NAMALWA (cell line): ENCODE results near the gene TEN1.

ENCODE experiments used
- DNase-seq: peaks from one replicate; pipeline ENCODE4 v3.0.0-alpha.2; 2015; ENCODE audit warnings: low spot score

The TEN1 gene

DNA sequence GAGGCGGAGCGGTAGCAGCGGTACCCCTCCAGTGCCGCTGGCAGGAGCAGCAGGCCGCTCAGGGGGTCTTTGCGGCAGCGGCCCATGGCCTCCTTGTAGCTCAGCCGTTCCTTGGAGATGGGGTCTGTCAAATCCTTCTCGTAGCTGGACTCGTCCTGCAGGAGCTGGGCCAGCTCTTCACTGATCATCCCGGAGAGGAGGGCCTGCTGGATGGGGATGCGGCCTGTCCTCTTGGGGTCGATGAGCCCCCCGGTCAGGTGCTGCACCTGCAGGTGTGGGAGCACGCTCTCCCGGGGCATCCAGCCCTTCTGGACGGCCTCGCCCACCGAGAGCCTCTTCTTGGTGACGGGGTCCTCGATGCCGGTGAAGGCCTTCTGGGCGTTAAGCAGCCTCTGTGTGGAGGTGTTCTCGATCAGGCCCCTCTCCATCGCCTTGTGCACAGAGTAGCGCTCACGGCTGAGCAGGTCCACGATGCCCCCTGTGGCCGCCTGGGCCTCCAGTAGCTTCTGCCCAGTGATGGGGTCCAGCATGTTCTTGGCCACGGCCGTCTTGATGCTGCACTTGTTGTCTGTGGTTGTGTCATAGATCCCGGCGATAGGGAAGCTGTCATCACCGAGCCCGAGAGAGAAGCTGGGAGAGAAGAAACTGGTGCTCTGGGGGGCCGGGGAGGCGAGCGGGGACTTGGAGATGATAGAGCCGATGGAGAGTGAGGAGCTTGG lies 28.2 kb downstream of the TEN1 start:
- DNase-seq: no peak

DNA sequence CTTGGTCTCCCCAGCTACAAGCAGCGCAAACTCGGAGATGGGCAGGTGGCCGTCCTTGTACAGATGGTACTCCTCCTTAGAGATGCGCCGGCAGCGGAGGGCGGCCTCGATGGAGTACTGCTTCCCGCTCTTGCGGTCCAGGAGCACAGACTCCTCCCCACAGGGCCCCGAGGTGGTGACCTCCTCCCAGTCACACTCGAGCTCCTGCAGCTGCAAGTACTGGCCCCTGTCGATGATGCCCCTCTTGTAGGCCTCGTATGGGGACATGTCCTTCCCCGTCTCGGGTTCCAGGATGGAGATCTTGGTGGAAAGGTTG lies 28.8 kb downstream of the TEN1 start:
- no peak for DNase-seq

DNA sequence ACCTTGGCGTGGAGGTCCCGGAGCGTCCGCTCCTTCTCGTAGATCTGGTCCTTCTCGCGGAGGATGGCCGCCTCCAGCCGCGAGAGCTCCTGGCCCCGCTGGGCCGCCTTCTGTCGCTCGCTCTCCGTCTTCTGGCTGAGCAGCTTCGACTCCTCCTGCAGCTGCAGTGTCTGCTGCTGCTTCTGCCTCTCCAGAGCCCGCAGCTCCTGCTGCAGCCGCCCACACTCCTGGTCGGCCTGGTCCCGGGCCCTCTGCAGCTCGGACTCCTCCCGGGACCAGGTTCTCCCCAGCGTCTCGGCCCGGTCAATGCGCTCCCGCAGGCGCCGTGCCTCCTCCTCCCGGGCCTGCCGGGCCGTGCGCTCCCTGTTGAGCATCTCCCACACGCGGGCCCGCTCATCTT lies 29.2 kb downstream of the TEN1 start:
- DNase-seq: no peak

DNA sequence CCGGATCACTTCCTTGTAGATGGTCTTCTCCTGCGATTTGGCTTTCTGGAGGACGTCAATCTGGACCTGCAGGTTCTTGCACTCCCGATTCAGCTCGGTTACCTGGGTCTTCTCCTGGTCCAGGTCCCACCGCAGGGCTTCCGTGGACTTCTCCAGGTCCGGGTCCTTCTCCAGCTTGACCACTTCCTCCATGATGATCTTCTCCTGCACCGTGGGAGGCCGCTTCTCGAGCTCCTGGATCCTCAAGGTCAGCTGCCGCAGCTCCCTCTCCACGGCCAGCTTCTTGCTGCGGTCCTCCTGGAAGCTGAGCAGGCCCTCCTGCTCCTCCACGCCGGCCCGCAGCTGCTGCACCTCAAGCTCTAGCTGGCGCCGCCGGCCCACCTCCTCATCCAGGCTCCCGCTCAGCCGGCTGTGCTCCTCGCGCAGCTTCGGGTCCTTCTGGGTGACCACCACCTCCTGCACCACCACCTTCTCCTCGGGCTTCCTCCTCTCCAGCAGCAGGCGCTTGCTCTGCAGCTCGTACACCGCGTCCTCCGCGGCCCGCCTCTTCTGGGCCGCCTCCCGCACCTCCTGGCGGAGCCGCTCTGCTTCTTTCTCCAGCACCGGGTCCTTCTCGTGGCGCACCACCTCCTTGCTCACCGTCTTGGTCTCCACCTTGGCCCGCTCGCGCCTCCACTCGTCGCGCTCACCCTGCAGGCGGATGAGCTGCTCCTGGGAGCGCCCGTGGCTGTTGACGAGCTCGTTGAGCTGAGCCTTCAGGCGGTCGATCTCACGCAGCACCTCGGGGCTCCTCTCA lies 29.8 kb downstream of the TEN1 start:
- DNase-seq: no peak

DNA sequence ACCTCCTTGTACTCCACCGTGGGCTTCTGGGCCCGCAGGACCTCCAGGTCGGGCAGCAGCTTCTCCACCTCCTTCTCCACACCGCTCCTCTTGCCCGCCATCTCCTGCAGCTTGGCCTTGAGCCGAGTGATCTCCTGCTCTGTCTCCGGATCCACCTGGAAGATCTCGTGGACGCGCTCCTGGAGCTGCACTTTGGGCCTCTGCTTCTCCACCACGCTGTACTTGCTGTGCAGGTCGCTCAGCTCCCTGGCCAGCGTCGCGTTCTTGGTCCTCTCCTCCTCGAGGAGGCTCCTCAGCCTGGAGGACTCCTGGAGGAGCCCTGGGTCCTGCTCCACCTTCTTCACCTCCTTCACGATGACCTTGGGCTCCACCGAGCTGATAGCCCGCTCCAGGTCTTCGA lies 30.4 kb downstream of the TEN1 start:
- DNase-seq: no peak

DNA sequence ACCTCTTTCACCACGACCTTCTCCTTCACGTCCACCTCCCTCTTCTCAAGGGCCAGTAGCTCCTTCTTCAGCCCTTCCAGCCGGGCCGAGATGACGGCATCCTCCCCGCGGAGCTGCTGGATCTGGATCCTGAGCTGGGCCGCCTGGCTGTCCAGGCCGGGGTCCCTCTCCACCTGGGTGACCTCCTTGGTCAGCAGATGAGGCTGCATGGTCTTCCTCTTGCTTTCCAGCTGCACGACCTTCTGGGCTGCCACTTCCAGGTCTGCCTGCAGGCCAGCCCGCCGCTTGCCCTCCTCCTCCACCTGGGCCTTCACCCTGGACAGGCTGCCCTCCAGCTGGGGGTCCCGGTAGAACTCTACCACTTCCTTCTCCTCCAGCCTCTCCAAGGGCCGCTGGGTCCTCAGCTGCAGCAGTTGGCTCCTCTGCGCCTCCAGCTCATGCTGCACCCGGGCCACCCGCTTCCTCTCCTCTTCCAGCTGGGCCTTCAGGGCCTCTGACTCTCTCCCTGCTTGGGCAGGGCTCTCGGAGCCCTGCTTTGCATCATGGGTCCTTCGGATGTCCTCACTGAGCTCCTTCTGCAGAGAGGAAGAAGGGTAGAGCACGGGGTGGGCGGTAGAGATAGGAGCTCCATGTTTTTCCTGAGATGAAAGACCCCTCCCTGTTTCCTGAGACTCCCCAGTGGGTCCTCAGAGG lies 31.1 kb downstream of the TEN1 start:
- DNase-seq: no peak

DNA sequence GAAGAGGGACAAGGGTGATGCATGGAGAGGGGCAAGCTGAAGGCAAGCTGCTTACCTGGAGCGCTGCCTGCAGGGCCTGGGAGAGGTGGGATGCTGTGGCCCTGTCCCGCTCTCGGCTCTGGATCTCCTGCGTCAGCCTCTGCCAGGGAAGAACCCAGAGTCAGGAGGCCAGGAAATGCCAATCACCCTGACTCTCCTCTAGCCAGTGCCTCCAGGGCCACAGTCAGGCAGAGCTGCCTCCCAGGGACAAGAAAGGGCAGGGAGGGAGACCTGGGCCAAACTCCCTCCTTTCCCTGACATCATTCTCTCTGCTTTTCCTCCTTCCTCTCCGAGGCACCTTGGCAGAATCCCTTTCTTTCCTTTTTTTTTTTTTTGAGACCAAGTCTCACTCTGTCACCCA lies 32.9 kb downstream of the TEN1 start:
- DNase-seq: no peak

DNA sequence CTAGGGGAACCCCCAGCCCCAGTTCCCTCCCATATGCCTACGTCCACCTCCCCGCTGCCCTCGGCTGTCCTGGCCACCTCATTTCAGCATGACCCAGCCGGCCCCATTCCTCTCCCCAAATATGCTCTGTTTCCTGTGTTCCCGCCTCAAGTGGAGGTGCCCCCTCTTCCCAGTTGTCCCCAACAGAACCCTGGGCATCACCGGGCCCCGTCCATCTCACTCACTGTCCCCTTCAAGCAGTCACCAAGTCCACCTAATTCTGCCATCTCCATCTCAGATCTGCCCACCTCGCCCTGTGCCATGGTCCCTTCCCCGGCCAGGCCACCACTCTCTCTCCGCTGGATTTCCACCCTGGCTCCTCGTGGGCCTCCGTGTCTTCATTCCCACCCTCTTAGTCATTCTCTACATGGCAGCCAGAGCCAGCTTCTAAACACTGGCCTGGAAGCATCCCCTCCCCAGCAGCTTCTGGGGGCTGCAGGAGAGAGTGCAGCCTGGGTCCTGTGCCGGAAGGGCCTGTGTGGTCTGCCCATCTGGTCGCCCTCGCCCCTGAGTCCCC lies 34.4 kb downstream of the TEN1 start:
- no peak for DNase-seq

DNA sequence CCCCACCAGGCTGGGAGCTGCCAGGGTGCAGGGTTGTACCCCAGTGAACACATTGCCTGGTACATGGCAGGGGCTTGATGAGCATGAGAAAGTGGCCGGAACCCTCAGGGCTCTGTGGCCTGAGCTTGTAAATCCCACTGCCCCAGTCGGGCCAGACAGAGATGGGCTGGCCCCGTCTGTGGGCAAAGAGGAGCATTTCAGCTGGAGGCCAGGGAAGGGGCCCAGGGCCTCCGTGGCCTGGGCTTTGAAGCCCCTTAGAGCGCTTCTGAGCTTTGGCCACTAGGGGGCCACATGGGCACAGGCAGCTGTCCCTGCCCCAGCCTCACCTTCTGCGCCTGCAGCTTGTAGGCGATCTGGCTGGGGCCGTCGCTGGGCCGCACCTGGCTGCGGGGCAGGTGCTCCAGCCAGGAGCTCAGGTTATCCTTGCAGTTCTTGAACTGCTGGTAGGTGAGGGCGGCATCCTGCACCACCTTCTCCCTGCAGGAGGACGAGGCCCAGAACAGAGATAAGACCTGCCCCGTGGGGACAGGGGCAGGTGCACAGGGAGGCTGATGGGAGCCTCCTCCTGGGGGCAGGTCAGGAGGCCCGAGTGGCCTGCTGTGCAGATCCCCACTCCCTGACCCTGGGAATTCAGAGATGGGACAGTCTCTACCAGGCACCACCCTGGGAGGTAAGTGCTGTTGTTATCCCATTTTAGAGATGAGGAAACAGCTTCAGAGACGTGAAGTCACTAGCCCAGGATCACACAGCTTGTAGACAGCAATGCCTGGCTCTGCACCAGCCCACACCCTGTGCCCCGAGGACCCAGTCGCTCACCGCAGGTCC lies 35.3 kb downstream of the TEN1 start:
- peak; percentile 84 for DNase-seq

DNA sequence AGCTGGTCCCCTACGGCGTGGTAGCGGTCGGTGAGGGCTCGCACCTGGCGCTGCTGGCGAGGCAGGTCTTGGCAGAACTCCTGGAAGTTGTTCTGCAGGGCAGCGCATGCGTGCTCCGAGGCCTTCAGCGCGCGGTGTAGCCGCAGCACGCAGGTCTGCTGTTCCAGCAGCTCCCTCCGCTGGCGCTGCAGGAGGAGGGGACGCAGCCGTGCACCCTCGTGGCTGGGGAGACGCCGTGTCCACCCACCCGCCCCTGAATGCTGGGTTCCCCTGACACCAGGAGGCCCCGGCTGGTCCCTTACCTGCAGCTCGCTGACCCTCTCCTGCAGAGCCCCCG lies 35.9 kb downstream of the TEN1 start:
- no peak for DNase-seq

DNA sequence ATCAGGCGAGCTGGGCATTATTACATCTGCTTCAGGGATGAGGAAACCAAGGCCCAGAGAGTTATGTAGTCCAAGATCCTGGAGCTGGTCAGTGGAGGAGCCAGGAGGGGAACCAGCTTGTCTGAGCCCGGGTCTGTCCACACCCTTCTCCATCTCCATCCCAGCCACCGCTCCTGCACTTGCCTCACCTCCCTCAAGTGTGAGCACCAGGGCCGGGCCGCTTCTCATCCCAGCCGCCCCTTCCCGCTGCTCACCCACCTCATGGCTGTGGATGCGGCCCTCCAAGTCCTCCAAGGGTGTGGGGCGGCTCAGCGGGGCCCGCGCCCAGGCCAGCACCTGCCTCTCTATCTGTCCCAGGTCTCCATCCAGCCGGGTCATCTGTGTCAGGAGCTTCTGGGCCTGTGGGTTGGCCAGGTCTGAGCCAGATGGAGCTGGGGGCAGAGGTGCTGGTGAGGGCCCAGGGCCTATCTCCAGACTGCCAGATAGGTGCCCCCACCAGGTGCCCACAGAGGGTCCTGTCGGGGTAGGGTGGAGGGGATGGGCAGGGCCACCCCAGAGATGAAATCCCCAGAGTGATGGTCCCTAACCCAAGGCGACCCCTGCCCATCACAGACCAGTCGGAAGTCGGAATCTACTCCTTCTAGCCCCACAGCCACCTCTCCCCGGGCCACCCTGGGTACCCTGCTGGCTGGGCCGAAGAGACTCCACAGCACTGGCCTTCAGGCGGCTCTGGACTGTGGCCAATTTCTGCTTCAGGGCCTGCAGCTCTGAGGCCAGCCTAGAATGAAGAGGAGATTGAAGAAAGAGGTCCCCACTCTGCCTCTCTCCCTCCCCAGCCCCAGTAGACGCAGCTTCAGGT lies 38.7 kb downstream of the TEN1 start:
- no peak for DNase-seq

DNA sequence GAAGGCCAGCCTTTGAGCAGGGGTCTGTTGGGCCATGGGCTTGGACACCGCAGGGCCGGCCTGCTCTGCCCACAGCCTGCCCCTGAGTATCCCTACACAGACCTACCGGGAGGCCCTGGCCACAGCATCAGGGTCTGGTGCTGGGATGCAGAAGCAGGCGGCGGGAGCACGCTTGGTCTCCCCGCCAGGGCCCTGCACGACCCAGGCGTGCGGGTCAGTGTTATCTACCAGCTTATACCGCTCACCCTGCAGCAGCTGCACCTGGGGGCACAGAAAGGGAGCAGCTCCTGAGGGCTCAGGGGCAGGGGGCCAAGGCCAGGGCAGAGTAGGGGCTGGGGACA lies 39.3 kb downstream of the TEN1 start:
- DNase-seq: no peak

DNA sequence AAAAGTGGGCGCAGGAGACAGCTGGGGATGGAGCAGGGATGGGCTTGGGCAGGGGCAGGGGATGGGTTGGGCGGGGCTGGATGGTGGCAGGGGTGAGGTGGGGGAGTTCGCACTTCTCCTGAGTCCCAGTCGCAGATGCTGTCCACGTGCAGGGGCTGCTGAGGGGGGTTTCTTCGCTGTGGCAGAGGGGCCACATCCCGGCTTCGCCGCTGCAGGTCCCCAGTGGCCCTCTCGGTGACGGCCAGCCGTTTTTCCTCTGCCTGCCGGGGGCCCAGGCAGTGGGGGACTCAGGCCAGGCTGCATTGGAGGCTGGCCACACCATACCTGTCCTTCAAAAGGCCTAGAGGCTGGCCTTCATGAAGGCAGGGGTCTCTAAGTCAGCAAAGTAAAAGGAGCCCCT lies 39.8 kb downstream of the TEN1 start:
- no peak for DNase-seq

DNA sequence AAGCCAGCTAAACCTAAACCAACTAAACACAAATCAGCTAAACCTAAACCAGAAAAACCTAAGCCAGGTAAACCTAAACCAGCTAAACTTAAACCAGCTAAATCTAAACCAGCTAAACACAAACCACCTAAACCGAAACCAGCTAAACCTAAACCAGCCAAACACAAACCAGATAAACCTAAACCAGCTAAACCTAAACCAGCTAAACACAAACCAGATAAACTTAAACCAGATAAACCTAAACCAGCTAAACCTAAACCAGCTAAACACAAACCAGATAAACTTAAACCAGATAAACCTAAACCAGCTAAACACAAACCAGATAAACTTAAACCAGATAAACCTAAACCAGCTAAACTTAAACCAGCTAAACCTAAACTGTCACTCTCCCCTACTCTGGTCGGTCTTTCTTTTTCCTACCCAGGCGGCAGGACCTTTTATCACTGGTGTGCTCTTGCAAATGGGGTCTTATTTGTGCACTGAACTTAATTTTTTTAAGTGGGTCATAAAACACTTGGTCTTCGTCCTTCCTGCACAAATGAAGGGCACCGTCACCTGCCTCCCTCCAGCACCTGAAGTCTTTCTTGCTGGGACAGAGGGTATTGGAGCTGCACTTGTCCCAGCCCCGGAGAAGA lies 40.9 kb downstream of the TEN1 start:
- DNase-seq: no peak

DNA sequence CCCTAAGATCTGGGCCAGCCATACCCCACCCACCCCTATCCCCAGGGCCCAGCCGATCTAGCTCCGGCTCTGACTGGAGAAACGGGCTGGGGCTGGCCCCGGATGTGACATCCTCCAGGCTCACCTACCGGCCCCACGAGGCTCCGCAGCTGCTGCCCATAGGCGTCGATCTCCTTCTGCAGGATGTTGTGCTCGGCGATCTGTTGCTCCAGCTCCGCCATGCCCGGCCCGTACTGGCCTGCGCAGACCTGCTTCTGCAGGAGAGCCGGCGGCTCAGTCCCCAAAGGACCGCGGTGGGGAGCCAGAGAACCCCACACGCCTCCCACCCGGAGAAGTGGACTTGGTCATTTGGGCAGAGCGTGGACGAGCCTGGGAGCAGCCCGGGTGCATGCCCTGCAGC lies 43.2 kb downstream of the TEN1 start:
- no peak for DNase-seq

DNA sequence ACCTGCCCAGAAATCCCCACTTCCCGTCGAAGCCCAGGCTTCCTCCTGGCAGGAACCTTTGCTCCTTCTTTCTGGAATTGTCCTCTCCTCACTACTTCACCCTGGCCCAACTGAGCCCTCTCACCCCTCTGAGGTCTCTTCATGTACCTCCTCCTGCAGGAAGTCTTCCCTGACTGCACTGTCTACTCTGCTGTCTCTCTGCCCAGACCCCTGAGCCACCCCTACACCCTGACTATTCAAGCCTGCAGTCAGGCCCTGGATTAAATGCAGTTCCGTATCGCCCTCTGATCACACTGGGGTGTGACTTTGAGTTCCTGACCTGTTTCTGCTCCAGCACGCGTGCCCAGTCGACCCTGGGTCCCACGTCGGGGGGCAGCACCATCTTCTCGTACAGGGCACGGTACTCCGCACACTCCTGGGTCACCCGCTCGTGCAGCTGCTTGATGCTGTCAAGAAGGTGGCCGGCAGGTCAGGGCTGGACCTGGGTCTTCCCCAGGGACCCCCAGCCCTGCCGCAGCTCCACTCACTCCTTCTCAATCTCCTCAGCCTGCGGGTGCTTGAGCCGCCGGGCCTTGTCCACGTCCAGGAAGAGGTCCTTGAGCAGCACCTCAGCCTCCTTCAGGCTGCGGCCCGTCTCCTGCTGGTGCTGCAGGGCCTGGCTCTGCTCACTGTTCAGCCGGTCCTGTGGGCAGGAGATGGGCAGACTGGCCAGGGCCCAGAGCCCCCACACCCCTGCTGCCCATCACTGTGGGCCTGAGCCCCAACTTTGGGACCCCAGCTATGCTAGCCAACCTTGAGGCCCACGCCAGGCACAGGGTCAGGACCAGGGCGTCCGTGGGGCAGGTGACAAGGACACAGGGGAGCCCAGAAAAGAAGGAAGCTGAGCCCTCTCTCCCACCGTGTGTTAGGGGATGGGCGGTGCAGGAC lies 44.2 kb downstream of the TEN1 start:
- DNase-seq: no peak

DNA sequence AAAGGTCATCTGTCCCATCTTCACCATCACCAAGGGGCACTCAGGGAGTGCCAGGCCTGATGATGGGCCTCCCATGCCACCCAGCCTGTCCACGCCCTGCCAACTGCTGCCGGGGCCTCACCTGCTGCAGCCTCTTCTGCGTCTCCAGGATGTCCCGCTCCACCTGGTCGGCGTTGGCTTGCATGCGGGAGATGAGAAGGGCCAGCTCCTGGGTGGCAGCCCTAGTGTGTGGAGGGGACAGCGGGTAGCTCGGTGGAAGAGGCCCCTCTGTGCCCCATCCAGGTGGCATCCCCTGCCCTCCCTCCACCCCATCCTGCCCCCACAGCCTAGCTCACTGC lies 44.8 kb downstream of the TEN1 start:
- no peak for DNase-seq

DNA sequence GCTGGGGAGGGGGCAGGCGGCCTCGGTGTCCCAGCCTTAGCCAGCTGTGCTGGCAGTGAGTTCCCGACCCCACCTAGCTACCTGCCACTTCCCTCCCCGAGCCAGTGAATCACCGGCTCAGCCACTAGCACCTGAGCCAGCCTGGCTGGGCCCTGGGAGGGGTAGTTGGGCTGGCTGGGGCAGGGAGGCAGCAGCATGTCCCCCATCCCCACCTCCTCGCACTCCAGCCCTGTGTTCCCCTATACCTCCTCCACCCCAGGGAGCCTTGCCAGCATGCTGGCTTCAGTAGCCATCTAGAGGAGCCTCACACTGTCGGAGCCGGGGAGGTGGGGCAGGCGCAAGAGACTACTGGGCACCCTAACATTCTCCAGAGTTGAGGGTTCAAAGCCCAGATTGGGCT lies 45.3 kb downstream of the TEN1 start:
- no peak for DNase-seq

DNA sequence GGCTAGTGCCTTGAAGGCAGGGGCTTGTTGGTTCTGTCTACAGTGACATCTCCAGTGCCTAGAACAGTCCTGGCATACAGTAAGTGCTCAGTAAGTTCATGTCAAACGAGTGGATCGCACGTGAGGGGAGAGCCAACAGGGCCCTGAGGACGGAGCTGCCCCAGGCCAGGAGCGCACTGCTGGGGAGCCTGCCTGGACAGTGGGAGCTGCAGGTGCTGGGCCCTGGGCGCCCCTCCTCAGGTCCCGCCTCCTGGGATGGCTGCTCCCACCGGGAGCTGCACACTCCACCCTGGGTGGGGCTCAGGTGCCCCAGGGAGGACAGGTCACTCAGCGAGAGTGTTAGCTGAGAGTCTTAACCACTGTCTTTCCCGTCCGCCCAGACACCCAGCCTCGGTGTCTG lies 46.3 kb downstream of the TEN1 start:
- DNase-seq: no peak

DNA sequence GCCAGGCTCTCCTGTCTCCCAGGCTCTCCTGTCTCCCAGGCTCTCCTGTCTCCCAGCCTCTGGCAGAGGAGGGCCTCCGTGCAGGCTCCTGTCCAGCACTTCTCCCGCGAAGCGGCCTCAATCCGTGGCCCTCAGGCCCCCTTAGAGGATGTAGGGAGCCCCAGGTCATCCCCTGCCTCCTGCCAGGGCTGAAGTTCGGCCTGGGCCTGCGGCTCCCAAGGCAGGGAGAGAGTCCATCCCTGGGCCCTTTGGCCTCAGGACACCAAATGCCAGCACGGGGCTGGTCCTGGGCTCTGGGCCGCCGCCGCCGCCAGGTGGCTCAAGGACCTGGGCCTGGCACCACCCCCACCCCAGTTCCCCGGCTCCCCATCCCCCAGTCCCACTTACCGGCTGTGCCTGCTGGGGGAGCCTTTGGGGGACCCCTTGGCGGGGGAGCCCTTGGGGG lies 47.7 kb downstream of the TEN1 start:
- no peak for DNase-seq
